Urothelium cell line (cell line): ENCODE measurements around the gene SETX.
"Not testable (repeated sequence)": the region's sequence is repeated elsewhere in the genome, so short reads cannot be mapped to it uniquely, and the experiment has no call there.

Source experiments
- DNase-seq: peaks from one replicate; pipeline ENCODE4 v3.0.0; 2011; ENCODE audit warnings: low spot score, mixed read lengths
- FAIRE-seq: peaks from 2 replicates; lab custom pipeline; 2011; peaks lifted over from hg19 to GRCh38; lab: Jason Lieb, UNC

Gene SETX

DNA sequence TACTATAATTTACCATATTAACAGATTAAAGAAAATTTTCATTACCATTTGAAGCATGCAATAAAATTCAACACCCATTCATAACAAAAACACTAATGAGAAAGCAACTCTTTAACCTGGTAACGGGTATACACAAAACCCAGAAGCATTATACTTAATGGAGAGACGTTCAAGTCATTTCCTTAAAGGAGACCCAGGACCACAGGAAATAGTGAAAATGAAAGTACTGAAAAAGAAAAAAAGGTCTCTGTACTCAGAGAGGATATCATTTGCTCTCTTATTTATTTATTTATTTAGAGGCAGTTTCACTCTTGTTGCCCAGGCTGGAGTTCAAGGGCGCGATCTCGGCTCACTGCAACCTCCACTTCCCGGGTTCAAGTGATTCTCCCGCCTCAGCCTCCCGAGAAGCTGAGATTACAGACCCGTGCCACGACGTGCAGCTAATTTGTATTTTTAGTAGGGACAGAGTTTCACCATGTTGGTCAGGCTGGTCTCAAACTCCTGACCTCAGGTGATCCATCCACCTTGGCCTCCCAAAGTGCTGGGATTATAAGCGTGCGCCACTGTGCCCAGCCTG, 61.6 kb downstream of the SETX start:
- DNase-seq (no peak), FAIRE-seq (no peak)

DNA sequence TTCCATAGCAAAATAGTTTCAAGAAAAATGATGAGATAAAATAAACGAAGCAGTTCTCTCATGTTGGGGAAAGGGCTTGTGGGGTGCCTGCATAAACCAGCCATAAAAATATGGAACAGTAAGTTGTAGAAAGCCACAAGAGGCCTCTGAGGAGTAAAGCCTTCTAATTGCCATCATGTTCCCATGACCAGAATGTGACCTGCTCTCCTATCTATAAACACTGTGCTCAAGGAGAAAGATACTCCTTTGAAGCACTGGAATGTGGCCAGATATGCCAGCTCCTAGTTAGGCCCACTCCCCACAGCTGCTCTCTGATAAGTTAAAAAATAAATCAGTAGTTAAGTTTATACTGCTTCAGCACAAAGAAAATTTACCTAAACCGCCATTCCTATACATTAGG, 65.8 kb downstream of the SETX start:
- no peak for FAIRE-seq

DNA sequence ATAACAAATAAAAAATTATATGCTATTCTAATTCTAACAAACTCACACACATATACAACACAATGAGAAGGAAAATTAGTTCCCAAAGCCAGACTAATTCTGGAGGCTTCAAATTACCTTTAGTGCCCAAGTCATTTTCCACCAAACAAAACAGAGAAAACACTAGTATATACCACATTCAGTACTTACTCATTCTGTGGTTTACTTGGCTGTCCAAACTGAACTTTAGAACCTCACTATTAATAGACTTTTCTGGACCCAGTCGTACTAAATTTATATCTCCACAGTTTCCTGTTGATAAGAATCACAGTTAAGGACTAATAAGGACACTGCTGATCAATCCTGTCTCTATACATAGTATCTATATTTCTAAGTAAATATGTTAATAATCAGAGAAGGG, 66.4 kb downstream of the SETX start:
- DNase-seq, result no peak
- no peak for FAIRE-seq

More for the DNA sequence above, 65.8 kb downstream of the SETX start:
- DNase-seq, result no peak

DNA sequence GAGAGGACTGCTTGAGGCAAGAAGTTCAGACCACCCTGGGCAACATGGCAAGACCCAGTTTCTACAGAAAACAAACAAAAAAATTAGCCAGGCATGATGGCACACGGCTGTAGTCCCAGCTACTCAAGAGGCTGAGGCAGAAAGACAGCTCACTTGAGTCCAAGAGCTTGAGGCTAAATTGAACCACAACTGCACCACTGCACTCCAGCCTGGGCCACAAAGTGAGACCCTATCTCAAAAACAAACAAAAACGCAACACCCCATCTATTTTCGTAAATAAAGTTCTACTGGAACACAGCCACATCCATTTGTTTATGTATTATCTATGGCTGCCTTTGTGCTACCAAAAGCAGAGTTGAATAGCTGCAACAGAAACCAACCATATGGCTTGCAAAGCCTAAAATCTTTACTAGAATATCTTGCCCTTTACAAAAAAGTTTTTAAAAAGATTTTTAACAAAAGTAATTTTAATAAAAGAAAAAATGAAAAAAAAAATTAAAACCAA, 67.5 kb downstream of the SETX start:
- DNase-seq, result no peak
- FAIRE-seq, result no peak

DNA sequence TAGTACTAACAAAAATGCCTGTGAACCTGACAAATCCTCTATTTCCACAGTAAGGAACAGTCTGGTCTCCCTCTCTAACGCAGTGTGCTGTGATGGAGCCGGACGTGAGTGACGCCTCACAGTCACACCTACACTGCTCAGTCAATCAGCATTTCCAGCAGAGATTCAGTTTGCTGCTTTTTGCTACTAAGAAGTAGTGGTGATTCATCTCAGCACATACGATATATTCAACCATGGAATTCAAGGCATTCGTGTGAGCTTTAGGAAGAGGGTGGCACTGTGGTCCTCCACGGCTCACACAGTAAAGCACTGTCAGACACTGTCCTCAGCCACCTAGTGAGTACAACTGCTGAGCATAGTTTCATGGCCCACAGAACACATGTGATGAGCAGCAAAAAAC, 70.9 kb downstream of the SETX start:
- no peak for DNase-seq
- FAIRE-seq, result no peak

DNA sequence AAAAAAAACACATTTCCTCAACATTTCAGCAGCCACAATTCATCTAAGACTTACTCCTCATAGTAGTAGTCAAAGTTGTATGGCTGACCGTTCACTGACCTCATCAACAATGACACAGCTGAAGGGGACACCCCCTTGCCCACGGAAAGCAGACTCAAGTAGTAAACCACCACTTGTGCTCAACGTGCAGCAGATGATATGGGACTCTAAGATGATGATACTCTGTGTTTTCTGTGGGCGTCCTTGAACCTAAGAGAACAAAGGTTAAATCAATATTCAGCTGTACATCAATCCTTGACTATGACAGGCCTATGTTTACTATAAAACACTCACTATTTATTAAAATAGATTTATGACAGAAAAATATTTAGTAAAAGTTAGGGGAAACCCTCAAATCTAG, 71.6 kb downstream of the SETX start:
- FAIRE-seq, result no peak
- DNase-seq, result no peak

DNA sequence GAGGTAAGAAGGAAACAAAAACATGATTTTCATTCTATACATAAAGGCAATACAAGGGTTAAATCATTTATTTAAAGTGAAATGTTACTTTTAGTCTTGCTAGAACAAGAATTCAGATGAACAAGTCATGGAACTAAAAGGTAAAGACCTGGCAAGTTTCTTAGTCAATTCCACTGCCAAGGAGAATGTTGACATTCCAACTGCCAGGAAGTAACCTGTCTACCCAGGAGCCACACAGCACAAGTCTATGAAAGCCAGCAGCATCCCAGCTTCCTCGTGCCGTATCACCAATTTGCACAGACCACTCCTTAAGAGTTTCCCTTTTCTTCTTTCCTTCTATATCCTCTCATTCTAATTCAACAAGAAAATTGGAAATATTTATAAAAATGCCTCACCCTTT, 79.9 kb downstream of the SETX start:
- DNase-seq (no peak), FAIRE-seq (no peak)

DNA sequence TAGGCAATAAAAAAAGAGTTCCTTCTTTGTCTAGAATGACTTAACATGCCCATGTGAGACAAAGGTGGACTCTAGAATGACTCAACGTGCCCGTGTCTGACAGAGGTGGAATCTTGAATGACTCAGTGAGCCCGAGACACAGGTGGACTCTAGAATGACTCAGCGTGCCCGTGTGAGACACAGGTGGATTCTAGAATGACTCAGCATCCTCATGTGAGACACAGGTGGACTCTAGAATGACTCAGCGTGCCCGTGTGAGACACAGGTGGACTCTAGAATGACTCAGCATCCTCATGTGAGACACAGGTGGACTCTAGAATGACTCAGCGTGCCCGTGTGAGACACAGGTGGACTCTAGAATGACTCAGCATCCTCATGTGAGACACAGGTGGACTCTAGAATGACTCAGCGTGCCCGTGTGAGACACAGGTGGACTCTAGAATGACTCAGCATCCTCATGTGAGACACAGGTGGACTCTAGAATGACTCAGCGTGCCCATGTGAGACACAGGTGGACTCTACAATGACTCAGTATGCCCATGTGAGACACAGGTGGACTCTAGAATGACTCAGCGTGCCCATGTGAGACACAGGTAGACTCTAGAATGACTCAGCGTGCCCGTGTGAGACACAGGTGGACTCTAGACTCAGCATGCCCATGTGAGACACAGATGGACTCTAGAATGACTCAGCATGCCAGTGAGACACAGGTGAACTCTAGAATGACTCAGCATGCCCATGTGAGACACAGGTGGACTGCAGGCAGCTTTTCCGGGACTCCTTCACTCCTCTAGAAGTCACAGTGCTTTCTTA, 84.9 kb downstream of the SETX start:
- FAIRE-seq, result not testable (repeated sequence)
- peak; percentile 68 for DNase-seq

DNA sequence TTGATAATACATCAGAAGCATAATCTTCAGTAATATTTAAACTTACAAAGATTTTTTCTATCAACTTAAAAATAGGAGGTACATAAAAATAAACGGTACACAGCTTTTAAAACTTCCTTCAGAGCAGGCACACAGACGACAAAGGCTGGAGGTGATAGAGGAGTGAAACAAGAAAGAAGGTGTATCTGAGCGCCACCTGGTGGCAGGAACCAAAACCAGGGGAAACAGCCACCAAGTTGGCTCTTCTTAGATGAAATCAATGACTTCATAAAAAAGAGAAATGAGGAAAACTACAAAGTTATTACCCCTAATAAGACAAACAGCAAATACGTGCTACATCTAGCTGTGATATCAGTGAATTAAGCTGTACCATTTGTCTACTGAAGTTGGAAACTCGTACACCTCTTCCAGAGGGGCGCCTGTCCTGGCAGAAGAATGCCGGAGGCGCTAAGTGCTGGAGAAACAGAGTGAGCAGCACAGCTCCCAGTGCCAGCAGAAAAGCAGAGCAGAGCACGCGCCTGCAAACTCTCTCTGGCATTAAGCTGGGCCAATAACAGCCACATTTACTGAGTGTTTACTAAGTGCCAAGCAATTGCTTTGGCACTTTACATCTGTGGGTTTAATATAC, 85.9 kb downstream of the SETX start:
- FAIRE-seq (no peak), DNase-seq (peak; percentile 59)

DNA sequence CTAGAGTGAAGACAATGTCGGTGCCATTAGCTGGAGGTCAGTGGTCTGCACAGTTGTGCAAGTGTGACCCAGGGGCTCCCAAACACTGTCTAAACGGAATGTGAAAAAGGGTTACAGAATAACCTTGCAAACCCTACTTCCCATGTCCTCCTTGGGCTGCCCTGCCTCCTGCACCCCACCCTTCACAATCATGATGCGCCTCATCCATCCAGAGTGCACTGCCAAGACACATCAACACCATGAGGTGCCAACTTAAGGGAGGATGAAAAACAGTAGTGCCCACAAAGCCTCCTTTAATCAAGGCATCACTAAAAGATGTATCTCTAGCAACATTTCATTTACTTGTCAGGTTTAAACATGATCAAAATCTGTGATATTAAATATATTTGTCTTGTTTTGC, 87.1 kb downstream of the SETX start:
- FAIRE-seq, result no peak
- DNase-seq, result no peak

DNA sequence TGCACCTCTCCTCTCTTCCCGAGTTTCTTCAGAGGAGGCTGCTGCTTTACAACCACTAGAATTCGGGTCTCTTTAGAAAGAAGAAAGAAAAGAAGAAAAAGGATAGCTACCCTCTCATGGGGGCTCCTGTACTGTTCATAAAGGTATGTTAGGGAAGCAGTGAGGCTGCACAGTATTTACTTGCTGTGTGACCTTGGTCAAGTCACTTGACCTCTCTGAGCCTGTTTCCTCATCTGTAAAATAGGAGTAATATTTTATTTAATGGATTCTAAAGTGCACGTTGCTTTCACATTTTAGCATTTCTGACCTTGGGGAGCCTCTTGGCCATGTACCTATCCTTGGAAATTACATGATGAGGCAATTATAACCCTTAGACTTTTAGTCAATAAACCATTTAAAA, 88.8 kb downstream of the SETX start:
- DNase-seq (no peak), FAIRE-seq (no peak)

DNA sequence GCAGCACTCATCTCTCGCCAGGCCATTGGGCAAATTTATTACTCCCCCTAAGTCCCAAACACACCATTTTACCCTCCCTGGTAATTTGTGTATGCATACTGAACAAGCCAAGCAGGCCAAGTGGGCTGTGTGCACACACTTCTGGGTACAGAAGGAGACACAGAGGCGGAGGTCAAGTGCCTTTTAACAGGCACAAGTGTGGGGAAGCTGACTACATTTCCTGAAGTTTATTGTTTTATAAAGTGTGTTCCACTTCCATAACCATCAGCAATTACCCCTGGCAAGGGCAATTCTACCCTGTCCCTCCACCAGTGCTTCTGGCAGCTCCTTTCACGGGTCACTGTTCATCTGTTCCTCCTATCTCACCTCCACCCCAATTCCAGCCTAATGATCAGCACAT, 93.9 kb downstream of the SETX start:
- DNase-seq (no peak), FAIRE-seq (no peak)

DNA sequence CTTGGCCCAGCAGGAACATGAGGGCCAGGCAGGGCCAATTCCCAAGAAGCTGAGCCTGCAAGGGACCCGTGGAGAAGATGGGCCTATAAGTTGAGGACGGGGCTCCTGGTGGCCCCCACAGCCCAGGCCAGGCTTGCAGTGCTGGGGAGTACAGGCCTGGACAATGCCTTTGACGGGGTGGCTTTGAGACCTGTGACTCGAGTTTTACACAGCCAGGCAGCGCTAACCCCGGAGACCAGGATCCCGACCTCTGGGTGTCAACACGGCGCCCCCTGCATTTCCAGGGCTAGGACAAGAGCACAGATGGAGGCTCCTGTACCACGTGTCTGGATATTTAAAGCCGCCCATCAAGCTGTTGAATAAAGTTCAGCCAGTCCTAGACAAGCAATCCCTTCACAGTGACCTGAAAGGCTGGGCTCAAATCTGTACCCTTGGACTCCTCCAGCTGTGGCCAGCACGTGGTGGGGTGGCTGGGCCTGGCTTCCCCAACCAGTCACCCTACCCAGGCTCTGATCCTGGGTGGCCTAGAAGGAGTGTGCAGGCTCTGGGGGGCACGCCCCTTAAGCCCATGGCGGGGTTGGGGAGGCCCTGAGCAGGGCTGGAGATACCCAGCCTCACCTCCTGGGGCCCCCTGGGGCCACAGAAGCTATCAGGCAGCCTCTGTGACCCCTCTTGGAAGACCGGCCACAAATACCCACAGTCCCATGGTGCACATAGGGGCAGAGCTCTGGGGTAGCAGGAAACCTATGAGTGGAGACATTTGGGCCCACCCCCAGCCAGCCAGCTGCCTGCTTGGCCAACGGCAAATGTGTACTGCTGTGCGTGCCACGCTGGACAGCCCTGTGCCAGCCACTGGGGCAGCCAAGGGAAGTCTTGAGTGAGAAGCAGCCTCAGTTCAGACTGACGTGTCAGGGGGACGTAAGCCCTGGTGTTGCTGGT, 104.2 kb downstream of the SETX start:
- no peak for FAIRE-seq
- DNase-seq, result no peak

DNA sequence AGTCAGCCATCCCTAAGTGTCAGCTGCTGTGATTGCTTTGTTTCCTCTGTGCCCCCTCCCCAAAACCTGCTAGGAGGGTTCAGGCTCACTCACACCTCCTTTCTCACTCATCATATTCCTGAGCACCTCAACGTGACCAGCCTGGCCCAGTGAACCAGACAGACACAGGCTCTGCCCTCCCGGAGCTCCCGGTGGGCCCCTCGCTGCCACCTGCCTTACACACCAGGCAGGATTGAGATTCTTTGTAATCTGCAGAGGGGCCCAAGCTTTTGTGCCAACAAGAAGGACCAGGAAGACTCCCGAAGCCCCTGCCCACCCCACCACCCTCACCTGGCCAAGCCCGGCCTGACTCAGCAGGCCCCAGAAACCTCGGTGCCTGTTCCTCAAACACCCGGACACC, 105.1 kb downstream of the SETX start:
- FAIRE-seq, result no peak

DNA sequence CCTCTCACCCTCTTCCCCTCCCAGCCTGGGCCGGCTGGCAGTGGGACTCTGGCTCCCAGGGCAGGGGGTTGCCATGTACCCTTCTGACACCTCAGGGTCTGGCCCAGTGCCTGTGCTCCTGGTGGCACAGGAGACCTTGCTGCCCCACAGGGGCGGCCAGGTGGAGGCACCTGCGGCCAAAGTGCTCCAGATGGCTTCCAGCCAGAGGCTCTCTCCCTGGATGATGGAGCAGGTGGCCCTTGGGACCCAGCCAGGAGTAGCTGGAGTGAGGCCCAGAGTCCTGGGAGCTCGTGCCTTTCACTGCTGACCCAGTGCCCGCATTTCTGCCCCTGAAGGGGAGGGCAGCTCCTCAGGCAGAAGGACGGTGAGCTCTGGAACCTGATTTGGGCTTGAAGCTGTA, 105.7 kb downstream of the SETX start:
- no peak for DNase-seq
- FAIRE-seq, result no peak

More for the DNA sequence above, 105.1 kb downstream of the SETX start:
- no peak for DNase-seq

DNA sequence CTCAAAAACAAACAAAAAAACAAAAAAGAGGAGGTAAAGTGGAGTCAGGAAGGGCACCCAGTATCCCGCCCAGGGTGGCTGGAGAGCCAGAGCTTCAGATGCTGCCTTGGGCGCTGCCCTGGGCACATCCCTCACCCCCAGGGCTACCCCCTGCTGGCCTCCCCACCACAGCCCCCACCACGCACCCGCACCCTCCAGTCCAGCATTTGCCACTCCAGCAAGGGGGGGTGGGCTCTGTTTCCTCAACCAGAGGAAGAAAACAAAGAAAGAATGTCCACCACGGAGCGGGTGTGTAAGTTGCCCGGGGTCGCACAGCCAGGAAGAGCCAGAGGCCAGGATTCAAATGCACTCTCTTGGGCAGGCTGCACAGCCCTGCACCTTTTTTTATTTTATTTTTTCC, 106.8 kb downstream of the SETX start:
- DNase-seq (no peak), FAIRE-seq (no peak)

DNA sequence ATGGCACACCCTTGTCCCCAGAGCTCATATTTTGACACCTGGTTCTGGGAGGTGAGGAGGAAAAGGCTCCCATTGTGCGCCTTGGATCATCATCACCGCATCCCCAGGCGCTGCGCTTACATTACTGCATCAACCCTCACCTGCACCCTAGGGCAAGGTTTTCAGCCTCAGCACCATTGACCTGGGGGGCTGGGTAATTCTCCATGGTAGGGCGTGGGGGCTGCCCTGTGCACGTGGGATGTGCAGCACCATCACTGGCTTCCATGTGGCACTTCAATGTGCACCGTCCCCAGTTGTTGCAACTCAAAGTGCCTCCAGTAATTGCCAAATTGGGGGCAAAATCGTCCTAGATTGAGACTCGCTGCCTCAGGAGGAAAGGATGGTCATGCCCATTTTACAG, 109.3 kb downstream of the SETX start:
- no peak for FAIRE-seq
- DNase-seq, result no peak

DNA sequence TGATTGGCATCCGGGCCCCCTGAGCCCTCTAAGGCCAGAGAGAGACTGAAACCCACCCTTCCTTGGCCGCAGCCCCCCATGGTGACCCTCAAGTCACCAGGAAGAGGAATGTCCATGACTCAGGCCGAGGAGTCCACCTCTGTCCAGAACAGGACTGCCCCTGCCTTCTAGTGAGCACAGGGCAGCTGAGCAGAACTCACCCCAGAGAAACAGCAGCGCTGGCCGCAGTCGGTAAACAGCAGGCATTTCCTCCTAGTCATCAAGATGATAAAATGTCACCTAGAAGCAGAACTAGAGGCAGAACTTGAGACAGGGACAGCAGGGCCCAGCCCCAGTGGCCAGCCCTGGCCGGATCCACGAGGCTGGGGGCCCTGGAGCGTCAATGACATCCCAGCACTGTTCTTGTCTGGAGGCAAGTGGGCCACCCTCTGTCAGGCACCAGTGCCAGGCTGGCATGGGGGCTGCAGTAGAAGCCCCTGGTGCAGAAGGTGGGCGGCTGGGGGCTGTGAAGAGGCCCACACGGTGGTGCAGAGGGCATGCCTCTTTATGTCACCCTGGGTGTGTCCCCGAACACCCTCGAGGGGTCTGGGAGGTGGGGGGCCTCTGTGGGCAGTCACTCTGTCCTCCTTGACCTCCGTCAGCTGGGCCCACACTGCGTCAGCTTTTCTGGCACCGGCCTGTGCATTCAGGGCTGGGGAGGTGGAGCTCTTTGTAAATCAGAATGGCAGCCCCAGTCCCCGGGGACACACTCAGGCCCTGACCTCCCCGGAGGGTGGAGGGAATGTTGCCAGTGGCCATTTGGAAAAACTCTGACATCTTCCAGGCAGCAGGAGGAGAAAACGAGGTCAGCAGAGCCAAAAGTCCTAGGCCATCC, 110.0 kb downstream of the SETX start:
- DNase-seq, result no peak

DNA sequence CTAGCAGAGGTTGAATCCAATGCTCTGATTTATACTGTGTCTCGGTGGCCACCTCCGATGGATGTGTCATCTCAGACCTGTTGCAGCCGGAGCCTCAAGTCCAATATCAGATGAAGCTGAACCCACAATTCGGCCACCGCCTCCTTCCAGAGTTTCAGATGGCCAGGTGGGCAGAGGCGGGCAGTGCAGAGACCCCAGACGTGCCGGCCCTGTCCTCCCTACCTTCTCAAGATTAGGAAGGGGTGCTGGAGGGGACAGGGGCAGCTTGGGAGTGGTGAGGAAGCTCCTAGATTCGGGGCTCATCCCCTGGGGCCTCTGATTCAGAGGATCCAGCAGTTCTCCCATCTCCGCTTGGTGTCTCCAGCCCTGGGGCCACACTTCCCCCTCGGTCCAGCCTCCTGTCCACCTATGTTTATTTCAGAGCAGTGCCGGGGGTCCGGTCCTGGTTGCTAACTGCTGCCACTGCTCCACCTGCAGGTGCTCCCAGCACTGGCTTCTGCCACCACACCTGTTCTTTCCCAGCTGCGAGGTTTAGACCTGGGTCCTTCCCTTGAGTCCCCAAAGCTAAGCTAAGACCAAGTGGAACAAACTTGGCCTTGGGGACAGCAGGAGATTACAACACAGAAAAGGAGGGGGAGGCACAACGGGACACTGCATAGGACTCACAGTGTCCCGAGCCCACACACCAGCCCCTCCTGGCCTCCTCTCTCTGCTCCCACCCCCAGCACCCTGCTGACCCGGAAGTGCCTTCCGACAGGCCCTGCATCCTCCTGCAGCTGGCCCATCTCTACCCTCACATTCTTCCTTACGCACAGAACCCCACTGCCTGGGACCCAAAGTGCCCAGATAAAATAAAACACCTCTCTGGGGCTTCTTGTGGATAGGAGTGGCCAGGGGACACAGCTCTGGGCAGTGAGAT, 111.4 kb downstream of the SETX start:
- FAIRE-seq (no peak), DNase-seq (no peak)

More for the DNA sequence above, 110.0 kb downstream of the SETX start:
- no peak for FAIRE-seq
